GM18868 (cell line): Measurements from ENCODE around the gene PPM1G.

ENCODE experiments used
- ATAC-seq: cut with Tn5 transposase; IDR thresholded peaks from one replicate; pipeline ENCODE4 v1.9.1; 2021; ENCODE audit warnings: mild to moderate bottlenecking, moderate library complexity; ENCODE audit not compliant: unreplicated experiment

The PPM1G gene

GRCh38 chr2:27336173-27336572 lies 73.2 kb downstream of the PPM1G start:
- no peak for ATAC-seq

- ATAC-seq: no peak
These were observed 74.1 kb downstream of the PPM1G start for GRCh38 chr2:27335311-27335710.
